GM12878 (cell line): ENCODE measurements around the gene GFRA1. TPM values are rescaled to one million over a fixed set of nuclear protein-coding genes. Genes with fewer than 3 reads are reported as not detected.

Experiments
- ATAC-seq: fragments of 200-7000 bp; cut with Tn5 transposase; 3 replicates; pipeline ENCODE4 v1.9.1; 2020; ENCODE audit warnings: mild to moderate bottlenecking, moderate library complexity
- BruUV-seq: library from RNA; stranded (reverse); fragments of 400-500 nt; replicated peaks from 2 replicates; lab custom pipeline; 2021; lab: Mats Ljungman, UMichigan
- CTCF ChIA-PET: fragments of 300-600 bp; sonication (Branson Sonifier 250); formaldehyde crosslinking; extraction: SDS; loops from one replicate; lab custom pipeline; 2021; ENCODE audit warnings: inconsistent platforms; lab: Yijun Ruan, JAX
- POLR2A ChIA-PET: fragments of 350-600 bp; formaldehyde crosslinking; extraction: SDS; loops from one replicate; lab custom pipeline; 2021; ENCODE audit warnings: inconsistent platforms; lab: Charles Lee
- RAD21 ChIA-PET: fragments of 300-600 bp; sonication (Branson Sonifier 250); formaldehyde crosslinking; loops from one replicate; lab custom pipeline; 2023; ENCODE audit warnings: antibody characterized with exemption; ENCODE audit not compliant: unreplicated experiment; lab: Charles Lee
- SMC1A ChIA-PET: fragments of 300-600 bp; sonication (Branson Sonifier 250); formaldehyde crosslinking; loops from one replicate; lab custom pipeline; 2023; ENCODE audit not compliant: unreplicated experiment, uncharacterized antibody; lab: Charles Lee
- DNase-seq: peaks from one replicate; pipeline ENCODE4 v3.0.0-alpha.2; 2011; ENCODE audit warnings: low read depth, low spot score
- FAIRE-seq: peaks from 3 replicates; lab custom pipeline; 2011; peaks lifted over from hg19 to GRCh38; lab: Jason Lieb, UNC
- H2AFZ ChIP-seq: 2 replicates; pipeline ENCODE4 v1.6.0; 2011; ENCODE audit warnings: low read depth, low read length, control low read depth; ENCODE audit not compliant: control insufficient read depth
- H3K27ac ChIP-seq: 2 replicates; pipeline ENCODE4 v1.5.1; 2011; ENCODE audit warnings: control low read depth; ENCODE audit not compliant: control insufficient read depth, insufficient read depth
- H3K27me3 ChIP-seq, 2 experiments: replicated peaks in 1 of 2; 2 replicates each; pipeline versions ENCODE4 v1.6.0 to v1.6.1; 2011; ENCODE audit warnings: low read length in 1 of 2; ENCODE audit not compliant: control insufficient read depth in 2 of 2, insufficient read depth in 2 of 2
- H3K36me3 ChIP-seq, 2 experiments: 2 replicates each; pipeline ENCODE4 v1.5.1; 2011; ENCODE audit warnings: low read length in 1 of 2; ENCODE audit not compliant: control insufficient read depth in 2 of 2, insufficient read depth in 2 of 2
- H3K4me1 ChIP-seq: 2 replicates; pipeline ENCODE4 v1.6.1; 2011; ENCODE audit warnings: mild to moderate bottlenecking, low read length, moderate library complexity, mixed read lengths; ENCODE audit not compliant: control insufficient read depth, insufficient read depth
- H3K4me2 ChIP-seq: 2 replicates; pipeline ENCODE4 v1.6.0; 2011; ENCODE audit warnings: control low read depth; ENCODE audit not compliant: control insufficient read depth, insufficient read depth
- H3K4me3 ChIP-seq: fragments of 200-600 bp; sonication (generic); 2 replicates; pipeline ENCODE4 v1.5.1; 2016
- H3K79me2 ChIP-seq: 2 replicates; pipeline ENCODE4 v1.6.0; 2011; ENCODE audit warnings: low read length; ENCODE audit not compliant: control insufficient read depth, insufficient read depth
- H3K9ac ChIP-seq: 2 replicates; pipeline ENCODE4 v1.8.0; 2011; ENCODE audit warnings: low read length, control low read depth, mixed read lengths; ENCODE audit not compliant: control insufficient read depth, insufficient read depth
- H3K9me3 ChIP-seq: replicated peaks from 3 replicates; pipeline ENCODE4 v1.5.1; 2011; ENCODE audit warnings: mild to moderate bottlenecking, low read length; ENCODE audit not compliant: control insufficient read depth, insufficient read depth
- H4K20me1 ChIP-seq: 2 replicates; pipeline ENCODE4 v1.6.0; 2011; ENCODE audit not compliant: control insufficient read depth, insufficient read depth
- CBX3 ChIP-seq: fragments of 200-600 bp; sonication (generic); IDR thresholded peaks from 2 replicates; pipeline ENCODE4 v1.6.1; 2016; ENCODE audit warnings: low read depth, borderline replicate concordance
- CHD1 ChIP-seq: IDR thresholded peaks from 2 replicates; pipeline ENCODE4 v1.6.1; 2012; ENCODE audit warnings: low read depth, low read length, improper control_type of control experiment
- EP300 ChIP-seq, 2 experiments: fragments of 150-350 bp in 1 of 2; IDR thresholded peaks; 2 replicates each; pipeline ENCODE4 v1.6.1; 2011 to 2012; ENCODE audit warnings: low read depth in 2 of 2, low read length in 2 of 2, borderline replicate concordance in 1 of 2, improper control_type of control experiment in 1 of 2, inconsistent platforms in 1 of 2; ENCODE audit not compliant: control insufficient read depth in 1 of 2
- FOXK2 ChIP-seq: fragments of 450-650 bp; IDR thresholded peaks from 2 replicates; pipeline ENCODE4 v1.6.1; 2017; ENCODE audit warnings: mild to moderate bottlenecking, moderate library complexity
- JUND ChIP-seq: IDR thresholded peaks from 2 replicates; pipeline ENCODE4 v1.6.1; 2012; ENCODE audit warnings: low read depth, mild to moderate bottlenecking, low read length, improper control_type of control experiment, moderate library complexity
- KDM1A ChIP-seq: fragments of 200-600 bp; sonication (generic); IDR thresholded peaks from 2 replicates; pipeline ENCODE4 v1.6.1; 2016; ENCODE audit warnings: borderline replicate concordance
- KLF5 ChIP-seq: fragments of 450-650 bp; IDR thresholded peaks from 2 replicates; pipeline ENCODE4 v1.6.1; 2014; ENCODE audit warnings: mild to moderate bottlenecking; ENCODE audit not compliant: partially characterized antibody
- LARP7 ChIP-seq: fragments of 450-650 bp; IDR thresholded peaks from 2 replicates; pipeline ENCODE4 v1.6.1; 2017; ENCODE audit warnings: mild to moderate bottlenecking
- MTA2 ChIP-seq: fragments of 450-650 bp; IDR thresholded peaks from 2 replicates; pipeline ENCODE4 v1.6.1; 2016; ENCODE audit warnings: low read depth, mild to moderate bottlenecking, moderate library complexity
- MYB ChIP-seq: fragments of 150-350 bp; IDR thresholded peaks from 2 replicates; pipeline ENCODE4 v1.6.1; 2014; ENCODE audit warnings: mild to moderate bottlenecking, low read depth, low read length, borderline replicate concordance
- RAD51 ChIP-seq: fragments of 450-650 bp; IDR thresholded peaks from 2 replicates; pipeline ENCODE4 v1.6.1; 2016; ENCODE audit warnings: moderate library complexity, mild to moderate bottlenecking, inconsistent platforms
- RBBP5 ChIP-seq: fragments of 200-600 bp; sonication (generic); conservative IDR thresholded peaks from 2 replicates; pipeline ENCODE4 v1.6.1; 2016
- RFX5 ChIP-seq: IDR thresholded peaks from 2 replicates; pipeline ENCODE4 v1.6.1; 2011; ENCODE audit warnings: low read depth, low read length, improper control_type of control experiment
- RUNX3 ChIP-seq: IDR thresholded peaks from 2 replicates; pipeline ENCODE4 v1.6.1; 2012; ENCODE audit warnings: low read length, inconsistent platforms
- SP1 ChIP-seq: IDR thresholded peaks from one replicate; pipeline ENCODE4 v1.6.1; 2011; ENCODE audit warnings: low read depth, low read length
- SPI1 ChIP-seq: IDR thresholded peaks from 2 replicates; pipeline ENCODE4 v1.6.1; 2011; ENCODE audit warnings: low read depth, mild to moderate bottlenecking, low read length, moderate library complexity, borderline replicate concordance; ENCODE audit not compliant: insufficient read depth
- SREBF2 ChIP-seq: IDR thresholded peaks from 2 replicates; pipeline ENCODE4 v1.6.1; 2012; ENCODE audit warnings: mild to moderate bottlenecking, low read length
- WRNIP1 ChIP-seq: IDR thresholded peaks from 2 replicates; pipeline ENCODE4 v1.6.1; 2011; ENCODE audit warnings: low read depth, low read length, improper control_type of control experiment, borderline replicate concordance
- YY1 ChIP-seq: IDR thresholded peaks from 2 replicates; pipeline ENCODE4 v1.6.1; 2011; ENCODE audit warnings: low read depth, mild to moderate bottlenecking, low read length
- ZSCAN29 ChIP-seq: fragments of 450-650 bp; IDR thresholded peaks from 2 replicates; pipeline ENCODE4 v1.6.1; 2017; ENCODE audit warnings: mild to moderate bottlenecking, moderate library complexity
- WGBS: methylation state at CpG from one replicate; pipeline ENCODE4 v1.1.6; 2016; ENCODE audit warnings: low lambda C conversion rate; ENCODE audit not compliant: insufficient replicate concordance, insufficient coverage; ENCODE audit errors: missing lambda C conversion rate; 5-methylcytosine and 5-hydroxymethylcytosine counted together
- in situ Hi-C: fragments of 300-500 bp; cut with MboI; formaldehyde crosslinking; loops from 9 replicates; pipeline ENCODE4 v1.14.3; 2018; ENCODE audit warnings: mixed read lengths
- intact Hi-C: fragments of 100-400 bp; cut with micrococcal nuclease; formaldehyde crosslinking; loops from one replicate; pipeline ENCODE4 v1.14.2; 2022; ENCODE audit not compliant: unreplicated experiment
- polyA plus RNA-seq, 11 experiments: library from polyadenylated mRNA; depleted of rRNA in 4 of 11; unstranded in 6 of 11; stranded (reverse) in 5 of 11; fragments of >200 nt; fragmentation: Nextera tagmentation in 4 of 11; fragmentation: Illumina TruSeq in 1 of 11; extraction: Ambion mirVana in 4 of 11; extraction: Trizol in 1 of 11; gene quantifications; 1 replicate in 1 of 11; 2 replicates in 10 of 11; pipeline versions ENCODE4 v1.2.1 to v1.2.3, GENCODE V29; 2011 to 2016; ENCODE audit warnings: inconsistent platforms in 2 of 11, missing spikeins in 2 of 11, low read depth in 1 of 11
- total RNA-seq, 4 experiments: library from RNA; depleted of rRNA in 3 of 4; stranded (reverse); fragments of >200 nt in 3 of 4; fragmentation: Illumina TruSeq in 1 of 4; extraction: Trizol in 1 of 4; gene quantifications; 2 replicates each; pipeline versions ENCODE4 v1.2.1 to v1.2.3, GENCODE V29; 2013 to 2021

The GFRA1 gene
- total and polyA plus RNA-seq, 10 of the 15 experiments (the other 5 are each of a cell fraction or from before 2014, with no cell fraction given) = 0.05 to 0.19 TPM; not detected in 8

- SMC1A ChIA-PET = no interaction called here
- H3K27ac ChIP-seq = no peak overlapping the region
- no peaks in the 10 kb centered on the region; a peak in 1 of 4 replicates for H3K27me3 ChIP-seq
- no peaks in the 10 kb centered on the region for H3K4me1 ChIP-seq
- no peak overlapping the region for H3K4me2 ChIP-seq
- in situ Hi-C loops = no loop called here
- FAIRE-seq (no peak), DNase-seq (no peak), ATAC-seq (no peak)
- no peak overlapping the region for H2AFZ ChIP-seq
- no peaks in the 10 kb centered on the region for H3K9me3 ChIP-seq
- H3K79me2 ChIP-seq = no peaks in the 10 kb centered on the region
- 2% methylated on average over 3 of the region's 3 CpGs for WGBS
- no peak overlapping the region for H3K4me3 ChIP-seq
- TF ChIP-seq FOXK2 (no peak), JUND (no peak), MYB (no peak), CBX3 (no peak), SPI1 (no peak), EP300 (IDR thresholded peaks at IDR 0.05; ENCODE audit: borderline replicate concordance in 1 of 2, control insufficient read depth in 1 of 2, low read depth in 2 of 2, low read length in 2 of 2) (no peak), SREBF2 (no peak), KDM1A (no peak), RUNX3 (no peak), RAD51 (no peak), ZSCAN29 (no peak), SP1 (no peak), YY1 (no peak), KLF5 (no peak), RFX5 (no peak), WRNIP1 (no peak), LARP7 (no peak), CHD1 (no peak), MTA2 (no peak), RBBP5 (no peak)
- TF ChIP-seq, all 136 proteins: peak for 0
- Histone ChIP-seq H3K36me3 (no peaks in the 10 kb centered on the region), H3K9ac (no peak overlapping the region), H4K20me1 (no peaks in the 10 kb centered on the region)
- intact Hi-C loops = no loop called here
- ChIA-PET POLR2A (no interaction called here), RAD21 (no interaction called here), CTCF (no interaction called here)
- no TSS peak for BruUV-seq
These were observed 146.8 kb downstream of the GFRA1 start for GRCh38 chr10:116126239-116126638.
